ENCODE data around the gene BCAS3. TPM values are rescaled to one million over a fixed set of nuclear protein-coding genes. Genes with fewer than 3 reads are reported as not detected.

Gene BCAS3
- total RNA-seq, 1 donor from 2014 or later: 64.9 TPM

- no peak for TF ChIP-seq CTCF (IDR thresholded peaks at IDR 0.05; ENCODE audit: unreplicated experiment)
- H3K4me3 Mint-ChIP-seq: no peak overlapping the region
- peaks cover 6% of the 10 kb centered on the region for H3K9me3 Mint-ChIP-seq
- DNase-seq (ENCODE audit: low spot score in 2 of 2, unreplicated experiment in 2 of 2): no peak
- no peaks in the 10 kb centered on the region for H3K27me3 Mint-ChIP-seq (ENCODE audit: low read depth)
- peaks cover 3% of the 10 kb centered on the region for H3K36me3 Mint-ChIP-seq
- H3K27ac Mint-ChIP-seq: peak overlapping the region; percentile 88
- H3K4me1 Mint-ChIP-seq: peaks cover 56% of the 10 kb centered on the region
These were observed 501.7 kb downstream of the BCAS3 start for GRCh38 chr17:61179380-61179806.

- no peak for TF ChIP-seq CTCF (IDR thresholded peaks at IDR 0.05; ENCODE audit: unreplicated experiment)
- H3K9me3 Mint-ChIP-seq: no peaks in the 10 kb centered on the region
- no peak overlapping the region for H3K4me3 Mint-ChIP-seq
- no peaks in the 10 kb centered on the region for H3K27me3 Mint-ChIP-seq (ENCODE audit: low read depth)
- H3K4me1 Mint-ChIP-seq: peaks cover 82% of the 10 kb centered on the region
- DNase-seq (ENCODE audit: low spot score in 2 of 2, unreplicated experiment in 2 of 2): no peak
- no peaks in the 10 kb centered on the region for H3K36me3 Mint-ChIP-seq
- H3K27ac Mint-ChIP-seq: peak overlapping the region; percentile 79
These were observed 506.1 kb downstream of the BCAS3 start for GRCh38 chr17:61183793-61184192.

- Mint-ChIP-seq H3K9me3 (no peaks in the 10 kb centered on the region), H3K4me3 (no peak overlapping the region), H3K27me3 (ENCODE audit: low read depth) (no peaks in the 10 kb centered on the region), H3K4me1 (peaks cover 78% of the 10 kb centered on the region), H3K27ac (peak overlapping the region; percentile 82), H3K36me3 (no peaks in the 10 kb centered on the region)
- TF ChIP-seq CTCF (IDR thresholded peaks at IDR 0.05; ENCODE audit: unreplicated experiment): no peak
- no peak for DNase-seq (ENCODE audit: low spot score in 2 of 2, unreplicated experiment in 2 of 2)
These were observed 507.7 kb downstream of the BCAS3 start for GRCh38 chr17:61185385-61185784.

GRCh38 chr17:61187038-61187437 is 509.4 kb downstream of the BCAS3 start:
- Mint-ChIP-seq H3K27ac (peak overlapping the region; percentile 67), H3K4me1 (peaks cover 67% of the 10 kb centered on the region), H3K9me3 (no peaks in the 10 kb centered on the region), H3K27me3 (ENCODE audit: low read depth) (no peaks in the 10 kb centered on the region), H3K4me3 (no peak overlapping the region), H3K36me3 (peaks cover 5% of the 10 kb centered on the region)
- no peak for DNase-seq (ENCODE audit: low spot score in 2 of 2, unreplicated experiment in 2 of 2)
- no peak for TF ChIP-seq CTCF (IDR thresholded peaks at IDR 0.05; ENCODE audit: unreplicated experiment)

- Mint-ChIP-seq H3K4me1 (peaks cover 56% of the 10 kb centered on the region), H3K27ac (peak overlapping the region; percentile 62), H3K4me3 (no peak overlapping the region), H3K36me3 (peaks cover 7% of the 10 kb centered on the region), H3K27me3 (ENCODE audit: low read depth) (no peaks in the 10 kb centered on the region), H3K9me3 (no peaks in the 10 kb centered on the region)
- no peak for DNase-seq (ENCODE audit: low spot score in 2 of 2, unreplicated experiment in 2 of 2)
- no peak for TF ChIP-seq CTCF (IDR thresholded peaks at IDR 0.05; ENCODE audit: unreplicated experiment)
These were observed 510.4 kb downstream of the BCAS3 start for GRCh38 chr17:61188081-61188480.

GRCh38 chr17:61189968-61190367 is 512.3 kb downstream of the BCAS3 start:
- H3K4me1 Mint-ChIP-seq: peaks cover 43% of the 10 kb centered on the region
- no peaks in the 10 kb centered on the region for H3K9me3 Mint-ChIP-seq
- H3K27ac Mint-ChIP-seq: peak overlapping the region; percentile 5
- H3K27me3 Mint-ChIP-seq (ENCODE audit: low read depth): no peaks in the 10 kb centered on the region
- no peak for DNase-seq (ENCODE audit: low spot score in 2 of 2, unreplicated experiment in 2 of 2)
- peaks cover 12% of the 10 kb centered on the region for H3K36me3 Mint-ChIP-seq
- TF ChIP-seq CTCF (IDR thresholded peaks at IDR 0.05; ENCODE audit: unreplicated experiment): no peak
- no peak overlapping the region for H3K4me3 Mint-ChIP-seq
